GM18868 (cell line): Measurements from ENCODE around the gene MCC.

ENCODE experiments used
- ATAC-seq: cut with Tn5 transposase; IDR thresholded peaks from one replicate; pipeline ENCODE4 v1.9.1; 2021; ENCODE audit warnings: mild to moderate bottlenecking, moderate library complexity; ENCODE audit not compliant: unreplicated experiment

MCC gene

GRCh38 chr5:113123618-113124017 is 364.6 kb downstream of the MCC start:
- ATAC-seq = peak; percentile 69

GRCh38 chr5:113122053-113122452 is 366.2 kb downstream of the MCC start:
- ATAC-seq = no peak

- ATAC-seq = no peak
These were observed 368.9 kb downstream of the MCC start for GRCh38 chr5:113119246-113119924.

GRCh38 chr5:113118765-113119164 is 369.5 kb downstream of the MCC start:
- no peak for ATAC-seq

- ATAC-seq = no peak
These were observed 370.0 kb downstream of the MCC start for GRCh38 chr5:113118298-113118697.

- no peak for ATAC-seq
These were observed 370.6 kb downstream of the MCC start for GRCh38 chr5:113117543-113118115.

- no peak for ATAC-seq
These were observed 372.3 kb downstream of the MCC start for GRCh38 chr5:113115956-113116355.

- ATAC-seq = no peak
These were observed 373.2 kb downstream of the MCC start for GRCh38 chr5:113115061-113115460.

GRCh38 chr5:113114559-113114958 is 373.7 kb downstream of the MCC start:
- no peak for ATAC-seq

- ATAC-seq = no peak
These were observed 375.8 kb downstream of the MCC start for GRCh38 chr5:113112435-113112834.

GRCh38 chr5:113110117-113110516 is 378.1 kb downstream of the MCC start:
- ATAC-seq = no peak

GRCh38 chr5:113109344-113109743 is 378.9 kb downstream of the MCC start:
- no peak for ATAC-seq

- no peak for ATAC-seq
These were observed 379.8 kb downstream of the MCC start for GRCh38 chr5:113108485-113108884.

GRCh38 chr5:113106821-113107220 is 381.4 kb downstream of the MCC start:
- no peak for ATAC-seq

GRCh38 chr5:113105693-113106280 is 382.5 kb downstream of the MCC start:
- ATAC-seq = no peak

- no peak for ATAC-seq
These were observed 384.9 kb downstream of the MCC start for GRCh38 chr5:113103330-113103729.

- ATAC-seq = no peak
These were observed 386.1 kb downstream of the MCC start for GRCh38 chr5:113102121-113102531.

- ATAC-seq = no peak
These were observed 387.3 kb downstream of the MCC start for GRCh38 chr5:113100981-113101380.

- ATAC-seq = no peak
These were observed 388.4 kb downstream of the MCC start for GRCh38 chr5:113099822-113100221.

- ATAC-seq = no peak
These were observed 389.9 kb downstream of the MCC start for GRCh38 chr5:113098378-113098777.

GRCh38 chr5:113095831-113096230 is 392.4 kb downstream of the MCC start:
- ATAC-seq = no peak

GRCh38 chr5:113093558-113093957 is 394.7 kb downstream of the MCC start:
- ATAC-seq = no peak
